ENCODE results near the gene NAB2.

The NAB2 gene

GRCh38 chr12:57087691-57088353, 1.1 kb upstream of the NAB2 start:
- Histone ChIP-seq H3K27me3 (ENCODE audit: insufficient read depth, insufficient read length) (no peaks in the 10 kb centered on the region), H3K9ac (ENCODE audit: insufficient read length, low read depth) (peak overlapping the region; percentile 99), H3K4me1 (ENCODE audit: insufficient read depth, insufficient read length) (peaks cover 12% of the 10 kb centered on the region), H3K36me3 (ENCODE audit: insufficient read depth, insufficient read length, low read length) (peaks cover 25% of the 10 kb centered on the region), H3K9me3 (ENCODE audit: insufficient read depth, low read length) (no peaks in the 10 kb centered on the region), H3K4me3 (ENCODE audit: insufficient read length, low read depth) (peak overlapping the region; percentile 71)
- DNase-seq (ENCODE audit: low read depth, low spot score) = no peak
- TF ChIP-seq YY1 (IDR thresholded peaks at IDR 0.05; ENCODE audit: insufficient read depth, insufficient read length) = no peak
- TF ChIP-seq SUZ12 (IDR thresholded peaks at IDR 0.05; ENCODE audit: extremely low read depth, insufficient read depth, insufficient read length) = no peak
- no peak for TF ChIP-seq ZNF274 (IDR thresholded peaks at IDR 0.05; ENCODE audit: low read depth, low read length)

GRCh38 chr12:57089271-57090245, 644 bp downstream of the NAB2 start:
- no peak for DNase-seq (ENCODE audit: low read depth, low spot score)
- H3K4me1 ChIP-seq (ENCODE audit: insufficient read depth, insufficient read length) = peaks cover 23% of the 10 kb centered on the region
- TF ChIP-seq ZNF274 (IDR thresholded peaks at IDR 0.05; ENCODE audit: low read depth, low read length) = no peak
- TF ChIP-seq YY1 (IDR thresholded peaks at IDR 0.05; ENCODE audit: insufficient read depth, insufficient read length) = no peak
- no peak for TF ChIP-seq SUZ12 (IDR thresholded peaks at IDR 0.05; ENCODE audit: extremely low read depth, insufficient read depth, insufficient read length)
- H3K36me3 ChIP-seq (ENCODE audit: insufficient read depth, insufficient read length, low read length) = peaks cover 39% of the 10 kb centered on the region
- no peaks in the 10 kb centered on the region for H3K27me3 ChIP-seq (ENCODE audit: insufficient read depth, insufficient read length)
- H3K4me3 ChIP-seq (ENCODE audit: insufficient read length, low read depth) = peak overlapping the region; percentile 93
- H3K9me3 ChIP-seq (ENCODE audit: insufficient read depth, low read length) = no peaks in the 10 kb centered on the region
- peak overlapping the region; percentile 98 for H3K9ac ChIP-seq (ENCODE audit: insufficient read length, low read depth)

GRCh38 chr12:57090490-57090889, 1.6 kb downstream of the NAB2 start:
- Histone ChIP-seq H3K36me3 (ENCODE audit: insufficient read depth, insufficient read length, low read length) (peaks cover 48% of the 10 kb centered on the region), H3K4me3 (ENCODE audit: insufficient read length, low read depth) (peak overlapping the region; percentile 39), H3K27me3 (ENCODE audit: insufficient read depth, insufficient read length) (no peaks in the 10 kb centered on the region), H3K4me1 (ENCODE audit: insufficient read depth, insufficient read length) (peaks cover 29% of the 10 kb centered on the region), H3K9me3 (ENCODE audit: insufficient read depth, low read length) (no peaks in the 10 kb centered on the region), H3K9ac (ENCODE audit: insufficient read length, low read depth) (peak overlapping the region; percentile 98)
- no peak for DNase-seq (ENCODE audit: low read depth, low spot score)
- TF ChIP-seq YY1 (IDR thresholded peaks at IDR 0.05; ENCODE audit: insufficient read depth, insufficient read length) (no peak), ZNF274 (IDR thresholded peaks at IDR 0.05; ENCODE audit: low read depth, low read length) (no peak), SUZ12 (IDR thresholded peaks at IDR 0.05; ENCODE audit: extremely low read depth, insufficient read depth, insufficient read length) (no peak)

GRCh38 chr12:57090924-57091637, 2.2 kb downstream of the NAB2 start:
- Histone ChIP-seq H3K4me1 (ENCODE audit: insufficient read depth, insufficient read length) (peaks cover 34% of the 10 kb centered on the region), H3K27me3 (ENCODE audit: insufficient read depth, insufficient read length) (no peaks in the 10 kb centered on the region), H3K9me3 (ENCODE audit: insufficient read depth, low read length) (no peaks in the 10 kb centered on the region), H3K9ac (ENCODE audit: insufficient read length, low read depth) (peak overlapping the region; percentile 98), H3K36me3 (ENCODE audit: insufficient read depth, insufficient read length, low read length) (peaks cover 54% of the 10 kb centered on the region), H3K4me3 (ENCODE audit: insufficient read length, low read depth) (no peak overlapping the region)
- no peak for DNase-seq (ENCODE audit: low read depth, low spot score)
- TF ChIP-seq YY1 (IDR thresholded peaks at IDR 0.05; ENCODE audit: insufficient read depth, insufficient read length) (no peak), ZNF274 (IDR thresholded peaks at IDR 0.05; ENCODE audit: low read depth, low read length) (no peak), SUZ12 (IDR thresholded peaks at IDR 0.05; ENCODE audit: extremely low read depth, insufficient read depth, insufficient read length) (no peak)

- Histone ChIP-seq H3K36me3 (ENCODE audit: insufficient read depth, insufficient read length, low read length) (peaks cover 62% of the 10 kb centered on the region), H3K27me3 (ENCODE audit: insufficient read depth, insufficient read length) (no peaks in the 10 kb centered on the region), H3K9ac (ENCODE audit: insufficient read length, low read depth) (peak overlapping the region; percentile 26), H3K4me3 (ENCODE audit: insufficient read length, low read depth) (no peak overlapping the region), H3K9me3 (ENCODE audit: insufficient read depth, low read length) (no peaks in the 10 kb centered on the region), H3K4me1 (ENCODE audit: insufficient read depth, insufficient read length) (peaks cover 34% of the 10 kb centered on the region)
- DNase-seq (ENCODE audit: low read depth, low spot score) = no peak
- no peak for TF ChIP-seq YY1 (IDR thresholded peaks at IDR 0.05; ENCODE audit: insufficient read depth, insufficient read length)
- TF ChIP-seq ZNF274 (IDR thresholded peaks at IDR 0.05; ENCODE audit: low read depth, low read length) = no peak
- TF ChIP-seq SUZ12 (IDR thresholded peaks at IDR 0.05; ENCODE audit: extremely low read depth, insufficient read depth, insufficient read length) = no peak
These were observed 3.0 kb downstream of the NAB2 start for GRCh38 chr12:57091638-57092528.

- Histone ChIP-seq H3K4me1 (ENCODE audit: insufficient read depth, insufficient read length) (peaks cover 34% of the 10 kb centered on the region), H3K27me3 (ENCODE audit: insufficient read depth, insufficient read length) (no peaks in the 10 kb centered on the region), H3K4me3 (ENCODE audit: insufficient read length, low read depth) (no peak overlapping the region), H3K9ac (ENCODE audit: insufficient read length, low read depth) (peak overlapping the region; percentile 42), H3K36me3 (ENCODE audit: insufficient read depth, insufficient read length, low read length) (peaks cover 68% of the 10 kb centered on the region), H3K9me3 (ENCODE audit: insufficient read depth, low read length) (no peaks in the 10 kb centered on the region)
- no peak for TF ChIP-seq YY1 (IDR thresholded peaks at IDR 0.05; ENCODE audit: insufficient read depth, insufficient read length)
- TF ChIP-seq SUZ12 (IDR thresholded peaks at IDR 0.05; ENCODE audit: extremely low read depth, insufficient read depth, insufficient read length) = no peak
- no peak for TF ChIP-seq ZNF274 (IDR thresholded peaks at IDR 0.05; ENCODE audit: low read depth, low read length)
- DNase-seq (ENCODE audit: low read depth, low spot score) = no peak
These were observed 3.6 kb downstream of the NAB2 start for GRCh38 chr12:57092529-57092862.

Measured in NT2/D1 (cell line).